GM23248 (cell line): ENCODE measurements around the gene MR1.

Source experiments
- EZH2 ChIP-seq: fragments of 200-600 bp; sonication (generic); IDR thresholded peaks from 2 replicates; pipeline ENCODE4 v1.6.1; 2018; ENCODE audit warnings: antibody characterized with exemption, mild to moderate bottlenecking; ENCODE audit not compliant: insufficient read depth, poor library complexity, severe bottlenecking
- EZH2phosphoT487 ChIP-seq: fragments of 200-600 bp; sonication (generic); IDR thresholded peaks from 2 replicates; pipeline ENCODE4 v1.6.1; 2018; ENCODE audit warnings: antibody characterized with exemption, moderate library complexity, mild to moderate bottlenecking, low read depth; ENCODE audit not compliant: insufficient read depth

- no peak for TF ChIP-seq EZH2
- no peak for TF ChIP-seq EZH2phosphoT487
Measured at GRCh38 chr1:181104790-181105133, 71.0 kb downstream of the MR1 start.
